ENCODE data around the gene ATP1A2.
"Not testable (repeated sequence)": the region's sequence is repeated elsewhere in the genome, so short reads cannot be mapped to it uniquely, and the experiment has no call there.

The ATP1A2 gene

GRCh38 chr1:160098852-160099561, 16.6 kb upstream of the ATP1A2 start:
- in situ Hi-C loops (cut with MboI; ENCODE audit: low sequenced_read_pairs), result loop anchor here (10.0 kb wide), 2 partner anchors 156 to 276 kb away; no protein-coding TSS in a partner anchor

- in situ Hi-C loops (cut with MboI; ENCODE audit: low sequenced_read_pairs), result loop anchor here (10.0 kb wide), 2 partner anchors 155 to 275 kb away; no protein-coding TSS in a partner anchor
Measured at GRCh38 chr1:160099716-160100375, 15.7 kb upstream of the ATP1A2 start.

- in situ Hi-C loops (cut with MboI; ENCODE audit: low sequenced_read_pairs), result no loop called here
Measured at GRCh38 chr1:160101037-160101716, 14.4 kb upstream of the ATP1A2 start.

GRCh38 chr1:160101717-160102522, 13.6 kb upstream of the ATP1A2 start:
- in situ Hi-C loops (cut with MboI; ENCODE audit: low sequenced_read_pairs), result no loop called here

GRCh38 chr1:160103658-160104408, 11.7 kb upstream of the ATP1A2 start:
- in situ Hi-C loops (cut with MboI; ENCODE audit: low sequenced_read_pairs), result no loop called here

- in situ Hi-C loops (cut with MboI; ENCODE audit: low sequenced_read_pairs), result no loop called here
Measured at GRCh38 chr1:160104486-160104885, 11.1 kb upstream of the ATP1A2 start.

GRCh38 chr1:160105155-160105554, 10.4 kb upstream of the ATP1A2 start:
- in situ Hi-C loops (cut with MboI; ENCODE audit: low sequenced_read_pairs), result no loop called here

- in situ Hi-C loops (cut with MboI; ENCODE audit: low sequenced_read_pairs), result no loop called here
Measured at GRCh38 chr1:160107512-160107911, 8.0 kb upstream of the ATP1A2 start.

GRCh38 chr1:160108888-160109662, 6.5 kb upstream of the ATP1A2 start:
- in situ Hi-C loops (cut with MboI; ENCODE audit: low sequenced_read_pairs), result no loop called here

- in situ Hi-C loops (cut with MboI; ENCODE audit: low sequenced_read_pairs), result no loop called here
Measured at GRCh38 chr1:160109686-160110085, 5.9 kb upstream of the ATP1A2 start.

- in situ Hi-C loops (cut with MboI; ENCODE audit: low sequenced_read_pairs), result not testable (repeated sequence)
Measured at GRCh38 chr1:160111462-160111861, 4.1 kb upstream of the ATP1A2 start.

GRCh38 chr1:160112357-160112756, 3.2 kb upstream of the ATP1A2 start:
- in situ Hi-C loops (cut with MboI; ENCODE audit: low sequenced_read_pairs), result no loop called here

- in situ Hi-C loops (cut with MboI; ENCODE audit: low sequenced_read_pairs), result no loop called here
Measured at GRCh38 chr1:160113407-160113806, 2.2 kb upstream of the ATP1A2 start.

GRCh38 chr1:160114085-160114484, 1.5 kb upstream of the ATP1A2 start:
- in situ Hi-C loops (cut with MboI; ENCODE audit: low sequenced_read_pairs), result no loop called here

- in situ Hi-C loops (cut with MboI; ENCODE audit: low sequenced_read_pairs), result no loop called here
Measured at GRCh38 chr1:160116283-160117147, 956 bp downstream of the ATP1A2 start.

GRCh38 chr1:160117300-160117699, 1.7 kb downstream of the ATP1A2 start:
- in situ Hi-C loops (cut with MboI; ENCODE audit: low sequenced_read_pairs), result no loop called here

- in situ Hi-C loops (cut with MboI; ENCODE audit: low sequenced_read_pairs), result no loop called here
Measured at GRCh38 chr1:160117709-160118183, 2.2 kb downstream of the ATP1A2 start.

GRCh38 chr1:160118928-160119327, 3.4 kb downstream of the ATP1A2 start:
- in situ Hi-C loops (cut with MboI; ENCODE audit: low sequenced_read_pairs), result no loop called here

Data from HL-60/S4 (cell line).